NCI-H128 (cell line): ENCODE data around the gene ZFYVE1.
"Not testable (repeated sequence)": the region's sequence is repeated elsewhere in the genome, so short reads cannot be mapped to it uniquely, and the experiment has no call there.

ENCODE experiments used
- DNase-seq: peaks from one replicate; lab custom pipeline; 2025; ENCODE audit not compliant: unreplicated experiment; lab: John Stamatoyannopoulos, UW

ZFYVE1 gene

GRCh38 chr14:73026845-73027542, at the start of gene ZFYVE1:
Gene ZFYVE1 (minus strand): TSS chr14:73027106. CDS start chr14:73024508, 2,598 bp downstream.
- DNase-seq: peak; percentile 96

- no peak for DNase-seq
Observed at GRCh38 chr14:73069585-73069984, 42.7 kb upstream of the ZFYVE1 start.

- DNase-seq: no peak
Observed at GRCh38 chr14:73058922-73059673, 32.2 kb upstream of the ZFYVE1 start.

GRCh38 chr14:73058224-73058921, 31.5 kb upstream of the ZFYVE1 start, which contains the start of gene RBM25:
Gene RBM25 (plus strand): TSS chr14:73058534. CDS start chr14:73071642, 13,108 bp downstream.
- DNase-seq: peak; percentile 96

- DNase-seq: no peak
Observed at GRCh38 chr14:73057944-73058223, 31.0 kb upstream of the ZFYVE1 start.

GRCh38 chr14:73055251-73055650, 28.3 kb upstream of the ZFYVE1 start:
- no peak for DNase-seq

GRCh38 chr14:73049428-73049827, 22.5 kb upstream of the ZFYVE1 start:
- DNase-seq: no peak

- no peak for DNase-seq
Observed at GRCh38 chr14:73047808-73048207, 20.9 kb upstream of the ZFYVE1 start.

GRCh38 chr14:73036706-73037450, 10.0 kb upstream of the ZFYVE1 start:
- DNase-seq: not testable (repeated sequence)

- DNase-seq: no peak
Observed at GRCh38 chr14:73027984-73028383, 1.1 kb upstream of the ZFYVE1 start.

- no peak for DNase-seq
Observed at GRCh38 chr14:73027546-73027945, 640 bp upstream of the ZFYVE1 start.

GRCh38 chr14:73026243-73026844, 562 bp downstream of the ZFYVE1 start:
- DNase-seq: no peak

GRCh38 chr14:73025544-73025943, 1.4 kb downstream of the ZFYVE1 start:
- DNase-seq: no peak

GRCh38 chr14:73022051-73022450, 4.9 kb downstream of the ZFYVE1 start:
- no peak for DNase-seq

GRCh38 chr14:73016011-73016410, 10.9 kb downstream of the ZFYVE1 start:
- DNase-seq: not testable (repeated sequence)

GRCh38 chr14:73015552-73015951, 11.4 kb downstream of the ZFYVE1 start:
- DNase-seq: not testable (repeated sequence)

- DNase-seq: no peak
Observed at GRCh38 chr14:73014105-73014504, 12.8 kb downstream of the ZFYVE1 start.

- DNase-seq: not testable (repeated sequence)
Observed at GRCh38 chr14:73011189-73011588, 15.7 kb downstream of the ZFYVE1 start.

GRCh38 chr14:73008501-73008900, 18.4 kb downstream of the ZFYVE1 start:
- no peak for DNase-seq

GRCh38 chr14:73007835-73008234, 19.1 kb downstream of the ZFYVE1 start:
- no peak for DNase-seq

- not testable (repeated sequence) for DNase-seq
Observed at GRCh38 chr14:73004641-73005040, 22.3 kb downstream of the ZFYVE1 start.
